ENCODE measurements around the gene DOK7.

- TF ChIP-seq POLR2A (IDR thresholded peaks at IDR 0.05) (no peak), CTCF (IDR thresholded peaks at IDR 0.05) (no peak), POLR2AphosphoS5 (IDR thresholded peaks at IDR 0.05) (no peak)
These were observed 42.5 kb upstream of the DOK7 start for GRCh38 chr4:3420606-3420955.
